SK-N-SH (cell line): ENCODE measurements around the gene FAM180B. TPM values are rescaled to one million over a fixed set of nuclear protein-coding genes. Genes with fewer than 3 reads are reported as not detected.

Experiments
- CTCF ChIA-PET: fragments of 300-600, 350-600 bp; formaldehyde crosslinking; extraction: SDS; loops from one replicate; lab custom pipeline; 2021; lab: Yijun Ruan, JAX
- POLR2A ChIA-PET: fragments of 350-600 bp; sonication (Branson Sonifier 250); formaldehyde crosslinking; extraction: SDS; loops from one replicate; lab custom pipeline; 2020; ENCODE audit warnings: antibody characterized with exemption, inconsistent platforms; lab: Yijun Ruan, JAX
- DNase-seq: peaks from one replicate; pipeline ENCODE4 v3.0.0; 2012
- H2AFZ ChIP-seq: fragments of 200-600 bp; sonication (generic); 2 replicates; pipeline ENCODE4 v1.8.1; 2016; ENCODE audit warnings: antibody characterized with exemption, mild to moderate bottlenecking, low read depth
- H3F3A ChIP-seq: fragments of 200-600 bp; sonication (generic); replicated peaks from 2 replicates; pipeline ENCODE3; 2016; ENCODE audit warnings: antibody characterized with exemption, mild to moderate bottlenecking; ENCODE audit not compliant: insufficient read depth
- H3K27ac ChIP-seq, 2 experiments: fragments of 200-500 bp in 1 of 2; fragments of 200-600 bp in 1 of 2; sonication (Bioruptor generic) in 1 of 2; sonication (generic), shearing (Covaris generic) in 1 of 2; 2 replicates each; pipeline versions ENCODE4 v1.5.1 to v1.6.1; 2014 to 2016; ENCODE audit warnings: low read depth in 2 of 2, inconsistent platforms in 1 of 2, low read length in 1 of 2, mild to moderate bottlenecking in 1 of 2, mixed read lengths in 1 of 2
- H3K27me3 ChIP-seq: fragments of 200-600 bp; sonication (generic), shearing (Covaris generic); 2 replicates; pipeline ENCODE4 v1.6.1; 2016; ENCODE audit warnings: mixed run types; ENCODE audit not compliant: insufficient read depth
- H3K36me3 ChIP-seq, 2 experiments: fragments of 200-500 bp in 1 of 2; fragments of 200-600 bp in 1 of 2; sonication (Bioruptor generic) in 1 of 2; sonication (generic) in 1 of 2; replicated peaks in 1 of 2; 2 replicates each; pipeline versions ENCODE3 to v1.5.1; 2014 to 2016; ENCODE audit warnings: low read length in 1 of 2, mild to moderate bottlenecking in 1 of 2; ENCODE audit not compliant: insufficient read depth in 2 of 2, control insufficient read depth in 1 of 2
- H3K4me1 ChIP-seq, 2 experiments: fragments of 200-500 bp in 1 of 2; fragments of 200-600 bp in 1 of 2; sonication (Bioruptor generic) in 1 of 2; sonication (generic), shearing (Covaris generic) in 1 of 2; 2 replicates each; pipeline versions ENCODE4 v1.5.1 to v1.6.1; 2014 to 2016; ENCODE audit warnings: low read depth in 1 of 2, low read length in 1 of 2, mixed run types in 1 of 2; ENCODE audit not compliant: insufficient read depth in 2 of 2, control insufficient read depth in 1 of 2
- H3K4me2 ChIP-seq: fragments of 200-600 bp; sonication (generic), shearing (Covaris generic); 2 replicates; pipeline ENCODE4 v1.6.1; 2017; ENCODE audit warnings: mixed run types
- H3K4me3 ChIP-seq, 2 experiments: fragments of 200-500 bp in 1 of 2; fragments of 200-600 bp in 1 of 2; sonication (Bioruptor generic) in 1 of 2; sonication (generic), shearing (Covaris generic) in 1 of 2; 2 replicates each; pipeline versions ENCODE4 v1.5.1 to v1.8.1; 2014 to 2016; ENCODE audit warnings: low read depth in 2 of 2, inconsistent platforms in 1 of 2, low read length in 1 of 2, mild to moderate bottlenecking in 1 of 2, mixed read lengths in 1 of 2, moderate library complexity in 1 of 2
- H3K79me2 ChIP-seq: fragments of 200-600 bp; sonication (generic); 2 replicates; pipeline ENCODE4 v1.8.1; 2017; ENCODE audit warnings: mild to moderate bottlenecking; ENCODE audit not compliant: insufficient read depth
- H3K9ac ChIP-seq: fragments of 200-600 bp; sonication (generic); 2 replicates; pipeline ENCODE4 v1.6.1; 2017; ENCODE audit warnings: mixed run types
- H3K9me2 ChIP-seq: fragments of 200-600 bp; sonication (generic); 2 replicates; pipeline ENCODE4 v1.6.1; 2017; ENCODE audit warnings: mixed run types
- H3K9me3 ChIP-seq: fragments of 200-600 bp; sonication (generic); 2 replicates; pipeline ENCODE4 v1.6.1; 2017; ENCODE audit warnings: mixed run types, mild to moderate bottlenecking, moderate library complexity
- H4K20me1 ChIP-seq: fragments of 200-600 bp; sonication (generic); 2 replicates; pipeline ENCODE4 v1.6.1; 2017; ENCODE audit warnings: mild to moderate bottlenecking, mixed run types; ENCODE audit not compliant: insufficient read depth
- CHD2 ChIP-seq: fragments of 150-350 bp; IDR thresholded peaks from 2 replicates; pipeline ENCODE4 v1.6.1; 2018; ENCODE audit warnings: low read length; ENCODE audit not compliant: partially characterized antibody
- EZH2phosphoT487 ChIP-seq: fragments of 200-600 bp; sonication (generic); IDR thresholded peaks from 2 replicates; pipeline ENCODE4 v1.6.1; 2017; ENCODE audit warnings: low read depth, mixed run types, mild to moderate bottlenecking, antibody characterized with exemption, moderate library complexity, borderline replicate concordance
- MEF2A ChIP-seq: IDR thresholded peaks from 2 replicates; pipeline ENCODE4 v1.4.0; 2012; ENCODE audit warnings: low read depth, borderline replicate concordance
- MXI1 ChIP-seq: IDR thresholded peaks from 2 replicates; pipeline ENCODE4 v1.6.1; 2012; ENCODE audit warnings: mild to moderate bottlenecking, low read depth, low read length, improper control_type of control experiment
- NFIC ChIP-seq: IDR thresholded peaks from 2 replicates; pipeline ENCODE4 v1.4.0; 2012; ENCODE audit warnings: borderline replicate concordance
- TCF12 ChIP-seq: IDR thresholded peaks from 2 replicates; pipeline ENCODE4 v1.4.0; 2012
- TEAD4 ChIP-seq: IDR thresholded peaks from 2 replicates; pipeline ENCODE4 v1.4.0; 2012; ENCODE audit warnings: mild to moderate bottlenecking, borderline replicate concordance; ENCODE audit not compliant: insufficient read depth
- YY1 ChIP-seq: IDR thresholded peaks from 2 replicates; pipeline ENCODE4 v1.4.0; 2012; ENCODE audit warnings: low read depth, mild to moderate bottlenecking
- WGBS: methylation state at CpG from one replicate; pipeline ENCODE4 v1.1.6; 2017; ENCODE audit warnings: low lambda C conversion rate; 5-methylcytosine and 5-hydroxymethylcytosine counted together
- polyA plus RNA-seq, 3 experiments: library from polyadenylated mRNA; depleted of rRNA; stranded (reverse); fragments of >200 nt; gene quantifications; 2 replicates each; pipeline ENCODE4 v1.2.3, GENCODE V29; 2012
- TF ChIP-seq, protein P1 (sequence below): fragments of 150-350 bp; IDR thresholded peaks from 2 replicates; pipeline ENCODE4 v1.6.1; 2017; ENCODE audit warnings: antibody characterized with exemption, low read length, low read depth, borderline replicate concordance
- TF ChIP-seq, protein P2 (sequence below): IDR thresholded peaks from 2 replicates; pipeline ENCODE4 v1.4.0; 2012; ENCODE audit warnings: low read depth, borderline replicate concordance
- TF ChIP-seq, protein P3 (sequence below): IDR thresholded peaks from 2 replicates; pipeline ENCODE4 v1.6.1; 2012; ENCODE audit warnings: mild to moderate bottlenecking, low read depth, low read length, moderate library complexity

FAM180B gene
- polyA plus RNA-seq, 1 of the 3 experiments (the other 2 are of a cell fraction) = not detected

DNA sequence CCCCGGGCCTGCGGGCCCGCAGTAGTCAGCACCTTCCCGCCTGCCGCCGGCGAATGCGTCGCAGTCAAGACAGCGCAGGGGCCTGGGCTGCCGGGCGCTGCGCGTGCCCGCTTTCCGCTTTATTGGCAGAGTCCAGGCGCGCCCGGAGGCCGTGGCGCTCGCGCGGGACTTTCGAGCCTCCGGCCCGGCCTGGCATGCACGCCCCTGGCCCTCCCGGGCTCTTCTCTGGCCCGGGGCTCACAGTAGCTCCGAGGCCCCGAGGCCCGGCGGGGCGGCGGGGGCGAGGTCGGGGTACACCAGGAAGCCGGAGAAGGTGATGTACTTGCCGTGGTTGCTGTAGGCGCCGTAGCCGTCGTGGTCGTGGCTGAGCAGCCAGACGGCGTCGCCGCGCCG lies 3.1 kb downstream of the FAM180B start:
- Histone ChIP-seq H4K20me1 (no peaks in the 10 kb centered on the region), H3K27me3 (peaks cover 13% of the 10 kb centered on the region; the same call in 1 of the 2 replicates), H3K4me2 (no peak overlapping the region), H3K27ac (no peak overlapping the region), H3K79me2 (no peaks in the 10 kb centered on the region), H3F3A (no peaks in the 10 kb centered on the region), H2AFZ (no peak overlapping the region), H3K9me2 (no peaks in the 10 kb centered on the region), H3K9ac (no peak overlapping the region), H3K4me3 (no peak overlapping the region), H3K36me3 (no peaks in the 10 kb centered on the region), H3K9me3 (no peaks in the 10 kb centered on the region), H3K4me1 (peaks cover 0 to 9% of the 10 kb centered on the region in 2 experiments; a peak in 1 of 4 replicates)
- TF ChIP-seq YY1 = no peak
- POLR2A ChIA-PET = no interaction called here
- DNase-seq = no peak
- WGBS = 93% methylated on average over 34 of the region's 51 CpGs
- CTCF ChIA-PET = interaction anchor here (0.6 kb wide), 1 partner anchor 33 kb away, joined by 3 read pairs; no protein-coding TSS in a partner anchor

DNA sequence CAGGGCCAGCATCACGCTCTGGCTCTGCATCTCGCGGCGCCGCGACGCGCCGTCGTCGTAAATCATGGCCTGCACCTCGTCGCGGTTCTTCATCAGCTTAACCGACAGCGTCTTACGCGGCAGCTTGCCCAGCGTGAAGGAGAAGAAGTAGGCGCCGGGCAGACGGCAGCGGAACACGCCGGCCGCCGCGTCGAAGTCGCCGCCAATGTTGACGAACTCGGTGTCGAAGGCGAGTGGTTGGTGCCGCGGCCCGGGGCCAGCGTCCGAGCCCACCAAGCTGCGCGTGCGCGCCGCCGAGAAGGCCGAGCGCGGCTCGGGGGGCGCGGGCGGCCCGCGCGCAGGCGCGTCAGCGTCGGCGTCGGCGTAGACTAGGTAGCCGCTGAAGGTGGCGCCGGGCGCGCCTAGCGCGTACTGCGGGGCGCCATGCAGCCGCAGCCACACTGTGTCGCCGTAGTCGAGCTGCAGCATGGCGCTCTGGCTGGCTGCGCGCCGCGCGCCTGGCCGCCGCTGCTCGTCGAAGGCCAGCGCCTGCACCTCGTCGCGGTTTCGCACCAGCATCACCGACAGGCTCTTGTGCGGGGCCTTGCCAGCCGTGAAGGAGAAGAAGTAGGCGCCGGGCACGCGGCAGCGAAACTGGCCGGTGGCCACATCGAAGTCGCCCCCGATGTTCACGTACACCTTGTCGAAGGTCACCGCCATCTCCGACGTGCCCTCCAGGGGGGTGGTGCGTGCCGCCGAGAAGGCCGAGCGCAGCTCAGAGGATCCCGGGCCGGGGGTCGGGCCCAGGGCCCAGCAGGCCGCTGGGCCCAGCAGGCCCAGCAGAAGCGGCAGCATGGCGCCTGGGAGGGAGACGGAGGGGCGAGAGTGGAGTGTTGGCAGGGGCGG lies 3.7 kb downstream of the FAM180B start:
- no peaks in the 10 kb centered on the region for H4K20me1 ChIP-seq
- no peaks in the 10 kb centered on the region for H3K36me3 ChIP-seq
- H3K4me1 ChIP-seq = peaks cover 0 to 9% of the 10 kb centered on the region in 2 experiments; a peak in 1 of 4 replicates
- H3K4me3 ChIP-seq = no peak overlapping the region
- no peak overlapping the region for H3K27ac ChIP-seq
- no peak overlapping the region for H3K4me2 ChIP-seq
- no peaks in the 10 kb centered on the region for H3K9me2 ChIP-seq
- H3K9me3 ChIP-seq = no peaks in the 10 kb centered on the region
- CTCF ChIA-PET = interaction anchor here (0.6 kb wide), 1 partner anchor 32 kb away, joined by 3 read pairs; no protein-coding TSS in a partner anchor
- H2AFZ ChIP-seq = no peak overlapping the region
- no peak overlapping the region for H3K9ac ChIP-seq
- 98% methylated on average over 88 of the region's 122 CpGs for WGBS
- POLR2A ChIA-PET = no interaction called here
- TF ChIP-seq YY1 = no peak
- no peak for TF ChIP-seq CHD2
- no peak for TF ChIP-seq TEAD4
- TF ChIP-seq, protein P1, sequence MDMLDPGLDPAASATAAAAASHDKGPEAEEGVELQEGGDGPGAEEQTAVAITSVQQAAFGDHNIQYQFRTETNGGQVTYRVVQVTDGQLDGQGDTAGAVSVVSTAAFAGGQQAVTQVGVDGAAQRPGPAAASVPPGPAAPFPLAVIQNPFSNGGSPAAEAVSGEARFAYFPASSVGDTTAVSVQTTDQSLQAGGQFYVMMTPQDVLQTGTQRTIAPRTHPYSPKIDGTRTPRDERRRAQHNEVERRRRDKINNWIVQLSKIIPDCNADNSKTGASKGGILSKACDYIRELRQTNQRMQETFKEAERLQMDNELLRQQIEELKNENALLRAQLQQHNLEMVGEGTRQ = no peak
- TF ChIP-seq NFIC = no peak
- TF ChIP-seq, protein P2, sequence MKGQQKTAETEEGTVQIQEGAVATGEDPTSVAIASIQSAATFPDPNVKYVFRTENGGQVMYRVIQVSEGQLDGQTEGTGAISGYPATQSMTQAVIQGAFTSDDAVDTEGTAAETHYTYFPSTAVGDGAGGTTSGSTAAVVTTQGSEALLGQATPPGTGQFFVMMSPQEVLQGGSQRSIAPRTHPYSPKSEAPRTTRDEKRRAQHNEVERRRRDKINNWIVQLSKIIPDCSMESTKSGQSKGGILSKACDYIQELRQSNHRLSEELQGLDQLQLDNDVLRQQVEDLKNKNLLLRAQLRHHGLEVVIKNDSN = no peak
- TF ChIP-seq MEF2A = no peak
- TF ChIP-seq, protein P3, sequence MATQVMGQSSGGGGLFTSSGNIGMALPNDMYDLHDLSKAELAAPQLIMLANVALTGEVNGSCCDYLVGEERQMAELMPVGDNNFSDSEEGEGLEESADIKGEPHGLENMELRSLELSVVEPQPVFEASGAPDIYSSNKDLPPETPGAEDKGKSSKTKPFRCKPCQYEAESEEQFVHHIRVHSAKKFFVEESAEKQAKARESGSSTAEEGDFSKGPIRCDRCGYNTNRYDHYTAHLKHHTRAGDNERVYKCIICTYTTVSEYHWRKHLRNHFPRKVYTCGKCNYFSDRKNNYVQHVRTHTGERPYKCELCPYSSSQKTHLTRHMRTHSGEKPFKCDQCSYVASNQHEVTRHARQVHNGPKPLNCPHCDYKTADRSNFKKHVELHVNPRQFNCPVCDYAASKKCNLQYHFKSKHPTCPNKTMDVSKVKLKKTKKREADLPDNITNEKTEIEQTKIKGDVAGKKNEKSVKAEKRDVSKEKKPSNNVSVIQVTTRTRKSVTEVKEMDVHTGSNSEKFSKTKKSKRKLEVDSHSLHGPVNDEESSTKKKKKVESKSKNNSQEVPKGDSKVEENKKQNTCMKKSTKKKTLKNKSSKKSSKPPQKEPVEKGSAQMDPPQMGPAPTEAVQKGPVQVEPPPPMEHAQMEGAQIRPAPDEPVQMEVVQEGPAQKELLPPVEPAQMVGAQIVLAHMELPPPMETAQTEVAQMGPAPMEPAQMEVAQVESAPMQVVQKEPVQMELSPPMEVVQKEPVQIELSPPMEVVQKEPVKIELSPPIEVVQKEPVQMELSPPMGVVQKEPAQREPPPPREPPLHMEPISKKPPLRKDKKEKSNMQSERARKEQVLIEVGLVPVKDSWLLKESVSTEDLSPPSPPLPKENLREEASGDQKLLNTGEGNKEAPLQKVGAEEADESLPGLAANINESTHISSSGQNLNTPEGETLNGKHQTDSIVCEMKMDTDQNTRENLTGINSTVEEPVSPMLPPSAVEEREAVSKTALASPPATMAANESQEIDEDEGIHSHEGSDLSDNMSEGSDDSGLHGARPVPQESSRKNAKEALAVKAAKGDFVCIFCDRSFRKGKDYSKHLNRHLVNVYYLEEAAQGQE = no peak
- no peak for TF ChIP-seq EZH2phosphoT487
- no peak for TF ChIP-seq TCF12
- no peak for TF ChIP-seq MXI1
- TF ChIP-seq, all 33 proteins: peak for 0
- H3K79me2 ChIP-seq = no peaks in the 10 kb centered on the region
- H3K27me3 ChIP-seq = peaks cover 13% of the 10 kb centered on the region; the same call in 1 of the 2 replicates
- DNase-seq = no peak
- H3F3A ChIP-seq = no peaks in the 10 kb centered on the region
